Astrocyte of the spinal cord (primary cell): ENCODE data around the gene BEX3.

Source experiments
- DNase-seq: peaks from one replicate; pipeline ENCODE4 v3.0.0; 2011; ENCODE audit warnings: low read depth, low spot score
- H3K4me3 ChIP-seq: 2 replicates; pipeline ENCODE4 v1.5.1; 2011; ENCODE audit warnings: low read depth, mild to moderate bottlenecking, low read length, moderate library complexity
- in situ Hi-C: cut with HindIII; loops from 2 replicates; pipeline ENCODE4 v1.10.0; 2017; ENCODE audit warnings: low sequenced_read_pairs
- TF ChIP-seq, protein P1 (sequence below): IDR thresholded peaks from 2 replicates; pipeline ENCODE4 v1.5.1; 2012; ENCODE audit warnings: low read depth, mild to moderate bottlenecking, low read length, inconsistent platforms

BEX3 gene

DNA sequence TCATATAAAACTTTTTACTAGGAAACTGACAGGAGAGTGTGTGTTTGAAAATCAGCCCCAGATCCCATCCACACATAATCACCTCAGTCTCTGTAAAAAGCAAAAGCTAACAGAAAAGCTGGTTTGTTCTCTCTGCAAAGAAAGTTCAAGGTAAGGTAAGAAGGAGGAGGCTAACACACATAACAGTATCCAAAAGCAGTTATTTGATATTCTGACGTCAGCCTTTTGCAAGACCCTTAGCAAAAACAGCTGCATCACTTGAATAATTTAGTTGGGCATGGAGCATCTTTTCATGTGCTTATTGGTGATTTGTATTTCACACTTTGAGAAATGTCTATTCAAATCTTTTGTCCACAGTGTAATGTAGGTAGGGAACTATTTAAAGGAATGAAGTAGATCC, 14.5 kb upstream of the BEX3 start:
- TF ChIP-seq, protein P1, sequence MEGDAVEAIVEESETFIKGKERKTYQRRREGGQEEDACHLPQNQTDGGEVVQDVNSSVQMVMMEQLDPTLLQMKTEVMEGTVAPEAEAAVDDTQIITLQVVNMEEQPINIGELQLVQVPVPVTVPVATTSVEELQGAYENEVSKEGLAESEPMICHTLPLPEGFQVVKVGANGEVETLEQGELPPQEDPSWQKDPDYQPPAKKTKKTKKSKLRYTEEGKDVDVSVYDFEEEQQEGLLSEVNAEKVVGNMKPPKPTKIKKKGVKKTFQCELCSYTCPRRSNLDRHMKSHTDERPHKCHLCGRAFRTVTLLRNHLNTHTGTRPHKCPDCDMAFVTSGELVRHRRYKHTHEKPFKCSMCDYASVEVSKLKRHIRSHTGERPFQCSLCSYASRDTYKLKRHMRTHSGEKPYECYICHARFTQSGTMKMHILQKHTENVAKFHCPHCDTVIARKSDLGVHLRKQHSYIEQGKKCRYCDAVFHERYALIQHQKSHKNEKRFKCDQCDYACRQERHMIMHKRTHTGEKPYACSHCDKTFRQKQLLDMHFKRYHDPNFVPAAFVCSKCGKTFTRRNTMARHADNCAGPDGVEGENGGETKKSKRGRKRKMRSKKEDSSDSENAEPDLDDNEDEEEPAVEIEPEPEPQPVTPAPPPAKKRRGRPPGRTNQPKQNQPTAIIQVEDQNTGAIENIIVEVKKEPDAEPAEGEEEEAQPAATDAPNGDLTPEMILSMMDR, result no peak
- in situ Hi-C loops, result no loop called here
- H3K4me3 ChIP-seq, result no peak overlapping the region
- no peak for DNase-seq

DNA sequence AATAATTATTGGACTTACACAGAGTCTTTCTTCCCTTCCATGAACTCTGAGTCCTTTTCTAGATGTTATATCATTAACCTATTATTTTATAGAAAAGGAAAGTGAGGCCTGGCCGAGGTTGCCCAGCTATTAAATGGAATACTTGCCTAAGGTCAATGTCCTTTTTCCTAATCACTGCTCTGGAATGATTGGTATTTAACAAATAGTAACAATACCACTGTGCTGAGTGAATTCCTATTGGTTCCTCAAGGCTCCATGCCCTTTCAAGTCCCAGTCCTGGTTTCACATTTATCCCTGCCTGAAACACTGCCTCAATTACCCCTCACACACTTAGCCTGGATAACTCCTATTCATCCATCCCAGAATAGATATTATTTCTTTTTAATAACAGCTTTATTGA, 13.9 kb upstream of the BEX3 start:
- in situ Hi-C loops, result no loop called here

DNA sequence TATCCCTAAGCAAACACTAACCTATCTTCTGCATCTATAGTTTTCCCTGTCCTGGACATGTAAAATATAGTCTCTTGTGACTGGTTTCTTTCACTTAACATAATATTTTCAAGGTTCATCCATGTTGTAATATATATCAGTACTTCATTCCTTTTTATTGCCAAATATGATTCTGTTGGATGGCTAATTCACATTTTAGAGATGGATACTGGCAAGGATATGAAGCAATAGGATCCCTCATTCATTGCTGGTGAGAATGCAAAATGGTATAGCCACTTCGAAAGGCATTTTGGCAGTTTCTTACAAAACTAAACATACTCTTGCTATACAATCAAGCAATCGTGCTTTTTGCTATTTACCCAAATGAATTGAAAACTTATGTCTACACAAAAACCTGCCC, 13.3 kb upstream of the BEX3 start:
- no peak for DNase-seq
- TF ChIP-seq, protein P1, result no peak
- in situ Hi-C loops, result no loop called here
- H3K4me3 ChIP-seq, result no peak overlapping the region

More for the DNA sequence above, 13.9 kb upstream of the BEX3 start:
- DNase-seq, result no peak
- no peak overlapping the region for H3K4me3 ChIP-seq
- TF ChIP-seq, protein P1, result no peak

DNA sequence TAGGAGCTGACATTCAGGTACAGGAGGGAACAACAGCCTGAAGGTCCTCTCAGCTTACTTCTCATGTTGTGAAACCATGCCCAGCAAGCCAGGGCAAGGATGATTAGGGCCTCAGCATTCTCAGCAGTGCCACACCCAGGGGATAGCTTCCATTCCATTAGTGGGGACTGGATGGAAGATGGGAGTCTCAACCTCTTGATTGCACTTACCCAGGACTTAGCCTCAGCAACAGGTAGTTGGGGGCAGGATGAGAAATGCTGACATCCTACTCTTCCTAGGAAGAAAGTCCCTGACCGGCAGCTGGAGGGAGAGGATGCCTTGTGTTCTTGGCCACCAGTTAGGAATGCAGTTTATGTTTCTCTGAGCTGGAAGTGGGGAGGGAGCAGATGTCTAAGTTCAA, 8.8 kb upstream of the BEX3 start:
- H3K4me3 ChIP-seq, result no peak overlapping the region
- in situ Hi-C loops, result no loop called here
- no peak for DNase-seq
- TF ChIP-seq, protein P1, result no peak

DNA sequence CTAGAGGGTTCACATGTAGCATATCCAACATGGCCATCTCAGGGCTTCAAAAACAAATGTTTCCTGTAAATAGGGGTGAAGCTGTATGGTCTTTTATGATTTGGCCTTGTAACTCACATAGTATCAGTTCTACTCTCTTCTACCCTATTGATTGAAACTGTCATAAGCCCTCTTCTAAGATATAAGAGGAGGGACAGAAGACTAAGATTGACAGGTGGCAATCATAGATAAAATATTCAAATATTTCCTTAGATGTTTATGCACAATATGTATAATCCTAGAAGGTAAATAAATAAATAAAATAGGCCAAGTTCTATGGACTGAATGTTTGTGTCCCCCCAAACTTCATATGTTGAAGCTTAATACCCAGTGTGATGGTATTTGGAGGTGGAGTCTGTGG, 6.9 kb upstream of the BEX3 start:
- in situ Hi-C loops, result no loop called here
- DNase-seq, result no peak
- H3K4me3 ChIP-seq, result no peak overlapping the region
- TF ChIP-seq, protein P1, result no peak

DNA sequence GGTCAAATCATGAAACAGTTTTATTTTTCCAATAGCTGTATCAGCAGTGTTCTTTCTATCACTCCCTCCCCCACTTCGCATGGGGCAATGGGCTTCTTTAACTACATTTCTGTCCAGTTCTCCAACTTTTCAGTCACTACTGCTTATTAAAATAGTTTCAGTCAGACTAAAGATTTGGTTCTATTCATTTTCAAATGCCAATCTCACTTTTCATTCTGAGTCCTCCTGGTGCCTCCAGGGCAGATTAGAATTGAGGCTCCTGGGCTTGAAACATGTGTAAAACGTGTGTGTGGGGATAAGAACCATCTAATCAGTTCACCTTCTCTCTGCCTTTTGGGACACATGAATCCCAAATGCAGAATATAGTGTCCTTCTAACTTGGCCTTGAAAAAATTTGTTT, 3.5 kb upstream of the BEX3 start:
- TF ChIP-seq, protein P1, result no peak
- no peak for DNase-seq
- H3K4me3 ChIP-seq, result no peak overlapping the region
- in situ Hi-C loops, result no loop called here

DNA sequence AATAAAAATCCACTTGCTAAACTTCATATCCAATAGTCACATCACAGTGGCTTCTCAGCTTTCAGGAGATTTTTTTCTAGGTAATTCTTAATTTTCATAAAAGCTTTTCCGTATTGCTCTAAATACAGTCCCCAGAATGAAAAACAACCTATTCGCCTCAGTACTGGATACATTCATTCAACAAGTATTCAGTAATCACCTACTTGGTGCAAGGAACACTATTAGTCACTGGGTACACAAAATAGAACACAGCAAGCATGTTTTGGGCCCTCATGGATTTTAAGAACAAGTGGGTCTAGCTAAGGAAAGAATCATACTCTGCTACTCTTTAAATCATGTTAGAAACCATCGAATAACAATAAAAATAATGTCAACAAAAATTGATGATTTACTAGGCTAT, 2.8 kb upstream of the BEX3 start:
- DNase-seq, result no peak
- TF ChIP-seq, protein P1, result no peak
- in situ Hi-C loops, result no loop called here
- no peak overlapping the region for H3K4me3 ChIP-seq
